Heart left ventricle (tissue), 16 donors: ENCODE measurements around the gene FAT1. TPM values are rescaled to one million over a fixed set of nuclear protein-coding genes. Genes with fewer than 3 reads are reported as not detected.

Experiments used
- ATAC-seq, 4 donors: fragments of 200-7000 bp; cut with Tn5 transposase; one replicate each; pipeline ENCODE4 v1.9.1; 2020 to 2022; ENCODE audit warnings: moderate library complexity in 4 of 4, mild to moderate bottlenecking in 3 of 4, moderate number of reproducible peaks in 1 of 4
- DNase-seq, 5 donors: peaks; one replicate each; pipeline ENCODE4 v3.0.0-alpha.2; 2020
- H3K27ac ChIP-seq, 12 donors: fragments of 200-600 bp; sonication (generic) in 4 of 12; one replicate each; pipeline versions ENCODE4 v1.5.0 to v1.8.0; 2016 to 2022; ENCODE audit warnings: mild to moderate bottlenecking in 2 of 12
- H3K27me3 ChIP-seq, 9 donors: fragments of 200-600 bp; sonication (generic) in 2 of 9; one replicate each; pipeline versions ENCODE4 v1.5.1 to v1.8.0; 2016 to 2022; ENCODE audit warnings: mild to moderate bottlenecking in 3 of 9
- H3K36me3 ChIP-seq, 9 donors: fragments of 200-600 bp; sonication (generic) in 2 of 9; one replicate each; pipeline versions ENCODE4 v1.5.0 to v1.8.0; 2018 to 2022; ENCODE audit warnings: mild to moderate bottlenecking in 2 of 9
- H3K4me1 ChIP-seq, 12 donors: fragments of 200-600 bp; sonication (generic) in 4 of 12; one replicate each; pipeline versions ENCODE4 v1.5.0 to v1.8.0; 2016 to 2022; ENCODE audit warnings: mild to moderate bottlenecking in 3 of 12
- H3K4me3 ChIP-seq, 12 donors: fragments of 200-600 bp; sonication (generic) in 4 of 12; one replicate each; pipeline versions ENCODE4 v1.5.0 to v1.8.0; 2017 to 2022; ENCODE audit warnings: mild to moderate bottlenecking in 9 of 12, moderate library complexity in 4 of 12
- H3K9me3 ChIP-seq, 12 donors: fragments of 200-600 bp; sonication (generic) in 4 of 12; one replicate each; pipeline versions ENCODE4 v1.5.0 to v1.8.0; 2016 to 2022; ENCODE audit warnings: mild to moderate bottlenecking in 1 of 12
- CTCF ChIP-seq, 12 donors: fragments of 200-600 bp; sonication (generic) in 4 of 12; IDR thresholded peaks; one replicate each; pipeline versions ENCODE4 v1.5.0 to v1.8.0; 2018 to 2022; ENCODE audit warnings: antibody characterized with exemption in 12 of 12, mild to moderate bottlenecking in 5 of 12
- POLR2A ChIP-seq, 2 donors: fragments of 450-650 bp; IDR thresholded peaks; one replicate each; pipeline ENCODE4 v1.6.1; 2017; ENCODE audit warnings: antibody characterized with exemption in 2 of 2, mild to moderate bottlenecking in 2 of 2, moderate library complexity in 2 of 2
- WGBS, 4 donors: extraction: QIAGEN DNeasy Blood & Tissue Kit in 2 of 4; methylation state at CpG; one replicate each; pipeline versions ENCODE4 v1.1.5 to v1.1.7; 2013 to 2018; 5-methylcytosine and 5-hydroxymethylcytosine counted together
- intact Hi-C, 10 donors: fragments of 100-400 bp; cut with DNase I; formaldehyde crosslinking; loops; one replicate each; pipeline versions ENCODE4 v1.11.1 to v1.14.2; 2022
- polyA plus RNA-seq, 2 donors: library from polyadenylated mRNA; stranded (reverse); fragments of 200-250 nt; gene quantifications; one replicate each; pipeline ENCODE4 v1.2.3, GENCODE V29; 2013
- total RNA-seq, 9 donors: library from RNA; depleted of rRNA in 2 of 9; stranded (reverse); fragments of >200 nt in 2 of 9; fragmentation: NEBNext Ultra II Directional in 3 of 9; extraction: Animal tissue kit (Norgen Biotek cat#: 25700) in 3 of 9; gene quantifications; one replicate each; pipeline versions ENCODE4 v1.1.0 to v1.2.4, GENCODE V29; 2016 to 2023
- donor health status: ischemic (EF 13 %, LVEDD 7.1; RV severe dilation, severe dysfunction).
- donor health status: healthy with polysubstance abuse.
- donor health status: DM: no; HTN: yes; CAD: no.
- donor health status: DM: no; HTN: no; CAD: no.
- donor health status: ischemic (EF 25% LVEDD 6.9; RV normal size, moderate dysfunction).
- donor health status: ischemic (EF 25% LVEDD 5.7; RV mildly dilated, moderate dysfunction).
- donor health status: healthy.
- donor health status: DM: yes; HTN: yes; CAD: no.
- donor health status: ischemic (EF 35%, LVEDD 5.7; RV mildly dilated, moderate dysfunction).
- donor health status: nonischemic (EF 11% LVEDD 7.7; RV severe dilation, severe dysfunction).
- donor health status: DM: yes; HTN: yes; CAD: no.
- donor health status: PGD.
- donor health status: ischemic (EF 29% LVEDD 5.4; RV normal size, mild dysfunction).
- donor health status: nonischemic (EF 23%, LVEDD 6.1; RV moderate dilation, normal function).

FAT1 gene
- total and polyA plus RNA-seq, 11 donors = 15.2 to 151 (median 65.9) TPM

GRCh38 chr4:186708554-186708953, 15.1 kb downstream of the FAT1 start:
- intact Hi-C loops = no loop called here
- no peak for DNase-seq
- Histone ChIP-seq H3K27me3 (no peaks in the 10 kb centered on the region), H3K9me3 (no peaks in the 10 kb centered on the region), H3K4me3 (no peak overlapping the region), H3K36me3 (peaks cover 0 to 40% (median 10%) of the 10 kb centered on the region in 9 donors), H3K4me1 (peaks cover 0 to 90% (median 26%) of the 10 kb centered on the region in 12 donors), H3K27ac (peak overlapping the region in 5 of 12 donors; percentile 9 to 60 (median 32))
- TF ChIP-seq POLR2A (IDR thresholded peaks at IDR 0.05) = no peak
- TF ChIP-seq CTCF (IDR thresholded peaks at IDR 0.05) = no peak
- peak in 1 of 4 donors; percentile 5 for ATAC-seq
- 49 to 66% (median 65%) methylated on average over 6 of the region's 6 CpGs for WGBS, 4 donors

GRCh38 chr4:186707996-186708395, 15.7 kb downstream of the FAT1 start:
- TF ChIP-seq POLR2A (IDR thresholded peaks at IDR 0.05) (no peak), CTCF (IDR thresholded peaks at IDR 0.05) (no peak)
- 86 to 92% (median 90%) methylated on average over 16 of the region's 16 CpGs for WGBS, 4 donors
- Histone ChIP-seq H3K9me3 (no peaks in the 10 kb centered on the region), H3K36me3 (peaks cover 0 to 40% (median 10%) of the 10 kb centered on the region in 9 donors), H3K4me1 (peaks cover 0 to 90% (median 31%) of the 10 kb centered on the region in 12 donors), H3K27me3 (no peaks in the 10 kb centered on the region), H3K27ac (peak overlapping the region in 6 of 12 donors; percentile 6 to 60 (median 46)), H3K4me3 (no peak overlapping the region)
- DNase-seq (no peak), ATAC-seq (no peak)
- intact Hi-C loops = no loop called here

DNA sequence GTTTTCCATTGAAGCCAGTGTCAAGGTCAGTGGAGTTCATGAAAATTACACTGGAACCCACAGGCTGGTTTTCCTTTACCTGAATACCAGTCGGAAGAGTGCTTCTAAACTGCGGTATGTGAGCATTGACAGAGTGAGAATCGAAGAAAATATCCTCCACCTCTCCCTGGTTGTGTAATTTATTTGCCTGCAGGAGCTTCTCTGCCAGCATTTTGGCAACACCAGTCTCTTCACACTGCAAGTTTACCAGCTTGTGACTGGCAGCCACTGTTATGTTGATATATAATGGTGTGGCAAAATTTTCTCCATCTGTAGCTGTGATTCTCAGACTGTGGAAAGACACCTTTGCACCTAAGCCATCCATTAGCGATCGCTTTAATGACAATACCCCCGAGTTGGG, 16.1 kb downstream of the FAT1 start:
- intact Hi-C loops = no loop called here
- Histone ChIP-seq H3K27ac (peak overlapping the region in 8 of 12 donors; percentile 4 to 61 (median 46)), H3K4me1 (peaks cover 0 to 90% (median 35%) of the 10 kb centered on the region in 12 donors), H3K9me3 (no peaks in the 10 kb centered on the region), H3K36me3 (peaks cover 0 to 40% (median 10%) of the 10 kb centered on the region in 9 donors), H3K27me3 (no peaks in the 10 kb centered on the region), H3K4me3 (no peak overlapping the region)
- WGBS, 4 donors = 80 to 86% (median 85%) methylated on average over 6 of the region's 6 CpGs
- ATAC-seq (no peak), DNase-seq (no peak)
- TF ChIP-seq CTCF (IDR thresholded peaks at IDR 0.05) (no peak), POLR2A (IDR thresholded peaks at IDR 0.05) (no peak)

DNA sequence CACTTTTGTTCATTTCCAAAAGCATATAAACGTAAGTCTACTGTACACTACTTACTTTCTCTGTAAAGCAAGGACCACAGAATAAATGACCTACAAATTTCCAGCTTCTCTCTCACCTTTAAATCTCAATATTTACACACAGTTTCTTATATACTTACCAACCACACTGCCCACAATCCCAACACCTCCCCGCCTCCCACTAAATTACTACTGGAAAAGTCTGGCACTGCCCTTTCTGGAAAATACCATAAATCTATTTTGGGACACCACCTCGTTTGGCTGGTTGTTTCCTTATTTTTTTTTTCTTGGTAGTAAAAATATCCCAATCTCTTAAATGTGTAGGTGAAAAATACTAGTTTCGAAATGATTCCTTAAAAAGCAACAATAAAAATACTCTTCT, 19.6 kb downstream of the FAT1 start:
- WGBS, 4 donors = 29 to 40% (median 34%) methylated on average over 4 of the region's 4 CpGs
- no peak overlapping the region for H3K4me3 ChIP-seq
- DNase-seq = no peak
- intact Hi-C loops = no loop called here
- H3K27ac ChIP-seq = peak overlapping the region in 9 of 12 donors; percentile 19 to 87 (median 69)
- peaks cover 0 to 37% (median 10%) of the 10 kb centered on the region in 9 donors for H3K36me3 ChIP-seq
- H3K4me1 ChIP-seq = peaks cover 6 to 90% (median 53%) of the 10 kb centered on the region in 12 donors
- no peaks in the 10 kb centered on the region for H3K9me3 ChIP-seq
- TF ChIP-seq CTCF (IDR thresholded peaks at IDR 0.05) (no peak), POLR2A (IDR thresholded peaks at IDR 0.05) (no peak)
- H3K27me3 ChIP-seq = no peaks in the 10 kb centered on the region
- ATAC-seq = no peak
